SK-N-MC (cell line): ENCODE results near the gene CNRIP1.

Experiments used
- EZH2 ChIP-seq: fragments of 200-600 bp; sonication (generic); IDR thresholded peaks from one replicate; pipeline ENCODE4 v1.6.1; 2017; ENCODE audit warnings: antibody characterized with exemption
- FOXP2 ChIP-seq: optimal IDR thresholded peaks from 2 replicates; pipeline ENCODE3; 2011; ENCODE audit warnings: mild to moderate bottlenecking, moderate library complexity; ENCODE audit not compliant: insufficient read depth; ENCODE audit errors: extremely low read length, control extremely low read depth
- POLR2AphosphoS5 ChIP-seq: IDR thresholded peaks from 2 replicates; pipeline ENCODE4 v1.6.1; 2012; ENCODE audit warnings: mild to moderate bottlenecking, low read depth, low read length, borderline replicate concordance

GRCh38 chr2:68369337-68369734 lies 49.6 kb upstream of the CNRIP1 start:
- no peak for TF ChIP-seq EZH2
- TF ChIP-seq POLR2AphosphoS5 = no peak
- no peak for TF ChIP-seq FOXP2
